ENCODE results near the gene GNB2. TPM values are rescaled to one million over a fixed set of nuclear protein-coding genes. Genes with fewer than 3 reads are reported as not detected.

The GNB2 gene
- total and polyA plus RNA-seq, 12 donors: 32.8 to 227 (median 106) TPM

- Histone ChIP-seq H3K27ac (no peak overlapping the region), H3K9me3 (no peaks in the 10 kb centered on the region), H3K27me3 (no peaks in the 10 kb centered on the region), H3K4me3 (no peak overlapping the region), H3K4me1 (peaks cover 17 to 37% (median 30%) of the 10 kb centered on the region in 9 donors), H3K36me3 (peaks cover 7 to 89% (median 68%) of the 10 kb centered on the region in 9 donors)
- TF ChIP-seq, protein P1, sequence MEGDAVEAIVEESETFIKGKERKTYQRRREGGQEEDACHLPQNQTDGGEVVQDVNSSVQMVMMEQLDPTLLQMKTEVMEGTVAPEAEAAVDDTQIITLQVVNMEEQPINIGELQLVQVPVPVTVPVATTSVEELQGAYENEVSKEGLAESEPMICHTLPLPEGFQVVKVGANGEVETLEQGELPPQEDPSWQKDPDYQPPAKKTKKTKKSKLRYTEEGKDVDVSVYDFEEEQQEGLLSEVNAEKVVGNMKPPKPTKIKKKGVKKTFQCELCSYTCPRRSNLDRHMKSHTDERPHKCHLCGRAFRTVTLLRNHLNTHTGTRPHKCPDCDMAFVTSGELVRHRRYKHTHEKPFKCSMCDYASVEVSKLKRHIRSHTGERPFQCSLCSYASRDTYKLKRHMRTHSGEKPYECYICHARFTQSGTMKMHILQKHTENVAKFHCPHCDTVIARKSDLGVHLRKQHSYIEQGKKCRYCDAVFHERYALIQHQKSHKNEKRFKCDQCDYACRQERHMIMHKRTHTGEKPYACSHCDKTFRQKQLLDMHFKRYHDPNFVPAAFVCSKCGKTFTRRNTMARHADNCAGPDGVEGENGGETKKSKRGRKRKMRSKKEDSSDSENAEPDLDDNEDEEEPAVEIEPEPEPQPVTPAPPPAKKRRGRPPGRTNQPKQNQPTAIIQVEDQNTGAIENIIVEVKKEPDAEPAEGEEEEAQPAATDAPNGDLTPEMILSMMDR (IDR thresholded peaks at IDR 0.05): no peak
- ATAC-seq: no peak
- intact Hi-C loops (cut with DNase I): loop anchor here in 5 of 10 donors (5.0 to 10.0 kb wide), 3 partner anchors 104 to 222 kb away; partner anchors contain the start of genes SPACDR (in 2 of the 5) and TSC22D4 (in 1 of the 5)
- 71 to 79% methylated on average over 33 of the region's 33 CpGs for WGBS, 2 donors
- no peak for DNase-seq
These were observed 12.8 kb downstream of the GNB2 start for GRCh38 chr7:100686201-100686821.

DNA sequence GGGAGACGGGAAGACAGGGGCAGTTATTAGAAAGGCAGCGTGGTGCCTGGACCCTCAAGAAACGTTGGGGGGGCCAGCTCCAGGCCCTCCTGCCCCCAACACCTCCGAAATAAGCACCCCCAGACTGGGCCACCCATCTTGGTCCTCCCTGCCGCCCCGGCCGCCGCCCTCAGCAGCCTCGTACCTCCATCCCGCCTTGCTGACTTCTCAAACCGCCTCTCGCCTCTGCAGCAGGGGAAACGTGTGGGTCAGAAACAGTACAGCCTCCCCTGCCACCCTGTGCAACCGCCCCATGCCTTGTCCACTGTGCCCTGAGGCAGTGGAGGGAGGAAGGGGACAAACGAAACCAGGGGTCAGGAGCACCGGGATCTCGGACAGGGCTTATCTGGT, 13.3 kb downstream of the GNB2 start:
- intact Hi-C loops (cut with DNase I): loop anchor here in 5 of 10 donors (5.0 to 10.0 kb wide), 3 partner anchors 105 to 222 kb away; partner anchors contain the start of genes SPACDR (in 2 of the 5) and TSC22D4 (in 1 of the 5)
- H3K4me1 ChIP-seq: peaks cover 22 to 42% (median 35%) of the 10 kb centered on the region in 9 donors
- TF ChIP-seq, protein P1 (IDR thresholded peaks at IDR 0.05): no peak
- WGBS, 2 donors: 91 to 92% methylated on average over 17 of the region's 17 CpGs
- no peak for ATAC-seq
- H3K4me3 ChIP-seq: no peak overlapping the region
- H3K27me3 ChIP-seq: no peaks in the 10 kb centered on the region
- no peak overlapping the region for H3K27ac ChIP-seq
- H3K9me3 ChIP-seq: no peaks in the 10 kb centered on the region
- DNase-seq: no peak
- peaks cover 7 to 84% (median 66%) of the 10 kb centered on the region in 9 donors for H3K36me3 ChIP-seq

DNA sequence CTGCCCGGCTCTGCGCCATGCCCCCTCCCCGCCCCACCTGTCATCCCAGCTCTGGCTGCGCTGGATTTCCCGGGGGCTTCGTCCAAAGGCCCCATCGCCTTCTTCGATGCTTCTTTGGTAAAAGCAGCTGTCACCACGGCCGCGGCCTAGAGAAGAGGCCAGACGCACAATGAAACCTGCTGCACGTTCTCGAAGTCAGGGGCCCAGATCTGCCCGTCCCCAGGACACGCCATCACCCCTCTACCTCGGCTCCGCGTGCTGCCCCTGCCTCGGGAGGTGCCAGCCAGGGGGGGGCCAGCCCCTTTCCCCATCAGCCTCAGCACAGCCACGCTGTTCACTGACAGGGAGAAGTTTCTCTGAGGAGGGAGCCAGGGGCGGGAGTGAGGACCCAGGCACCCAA, 13.7 kb downstream of the GNB2 start:
- whole genome bisulfite sequencing, 2 donors: 90% methylated on average over 22 of the region's 22 CpGs
- intact Hi-C loops (cut with DNase I): loop anchor here in 5 of 10 donors (5.0 to 10.0 kb wide), 3 partner anchors 105 to 222 kb away; partner anchors contain the start of genes SPACDR (in 2 of the 5) and TSC22D4 (in 1 of the 5)
- H3K4me3 ChIP-seq: no peak overlapping the region
- DNase-seq (no peak), ATAC-seq (no peak)
- peaks cover 27 to 46% (median 39%) of the 10 kb centered on the region in 9 donors for H3K4me1 ChIP-seq
- TF ChIP-seq, protein P1 (IDR thresholded peaks at IDR 0.05): no peak
- no peak overlapping the region for H3K27ac ChIP-seq
- H3K27me3 ChIP-seq: no peaks in the 10 kb centered on the region
- no peaks in the 10 kb centered on the region for H3K9me3 ChIP-seq
- peaks cover 7 to 79% (median 62%) of the 10 kb centered on the region in 9 donors for H3K36me3 ChIP-seq

GRCh38 chr7:100687751-100688300, 14.3 kb downstream of the GNB2 start:
- peaks cover 32 to 52% (median 45%) of the 10 kb centered on the region in 9 donors for H3K4me1 ChIP-seq
- H3K9me3 ChIP-seq: no peaks in the 10 kb centered on the region
- WGBS, 2 donors: 78 to 85% methylated on average over 25 of the region's 25 CpGs
- H3K27me3 ChIP-seq: no peaks in the 10 kb centered on the region
- DNase-seq: no peak
- intact Hi-C loops (cut with DNase I): loop anchor here in 5 of 10 donors (5.0 to 10.0 kb wide), 3 partner anchors 106 to 223 kb away; partner anchors contain the start of genes SPACDR (in 2 of the 5) and TSC22D4 (in 1 of the 5)
- H3K36me3 ChIP-seq: peaks cover 7 to 74% (median 56%) of the 10 kb centered on the region in 9 donors
- TF ChIP-seq, protein P1 (IDR thresholded peaks at IDR 0.05): no peak
- no peak overlapping the region for H3K4me3 ChIP-seq
- ATAC-seq: no peak
- H3K27ac ChIP-seq: peak overlapping the region in 1 of 10 donors; percentile 23
